ENCODE results near the gene PTPRN.

PTPRN gene

DNA sequence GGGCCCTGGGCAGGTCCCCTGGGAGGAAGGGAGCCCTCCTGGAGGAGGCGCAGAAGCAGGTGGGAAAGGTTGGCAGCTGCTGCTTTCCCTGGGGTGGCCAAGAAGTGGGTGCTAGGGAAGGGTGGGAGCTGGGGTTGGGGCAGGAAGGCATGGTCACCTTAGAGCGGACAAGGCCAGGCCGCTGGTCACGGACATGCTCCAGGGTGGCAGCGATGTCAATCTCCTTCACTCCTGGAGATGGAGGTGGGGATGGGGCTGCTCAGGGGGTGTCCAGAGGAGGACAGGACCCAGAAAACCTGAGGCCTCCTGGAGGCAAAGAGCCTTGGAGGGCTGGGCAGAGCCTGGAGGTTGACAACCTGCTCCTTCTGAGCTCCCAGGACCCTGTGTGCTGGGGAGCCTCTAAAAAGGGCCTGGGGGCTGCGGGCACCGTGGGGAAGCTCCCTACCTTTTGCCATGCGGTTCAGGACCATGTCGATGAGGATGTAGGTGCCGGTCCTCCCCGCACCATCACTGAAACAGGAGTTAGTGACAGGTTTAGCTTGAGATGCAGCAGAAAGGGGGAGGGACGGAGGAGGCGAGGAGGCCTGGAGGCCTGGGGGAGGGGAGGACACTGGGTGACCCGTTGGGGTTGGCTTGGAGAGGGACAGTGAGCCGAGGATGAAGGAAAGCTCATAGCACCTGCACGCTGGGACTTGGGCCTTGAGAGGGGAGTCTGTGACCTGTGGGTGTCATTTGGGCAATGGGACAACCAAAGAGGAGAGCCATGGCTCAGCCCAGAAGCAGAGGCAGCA lies 18.6 kb downstream of the PTPRN start:
- Histone ChIP-seq H3K27me3 (ENCODE audit: low read length) (no peaks in the 10 kb centered on the region), H3K9ac (ENCODE audit: low read length) (no peak overlapping the region), H3K36me3 (ENCODE audit: low read length) (no peaks in the 10 kb centered on the region), H3F3A (ENCODE audit: insufficient read depth) (no peaks in the 10 kb centered on the region), H2AFZ (ENCODE audit: low read depth, low read length, severe bottlenecking) (no peak overlapping the region), H3K4me2 (ENCODE audit: low read depth, low read length, poor library complexity, severe bottlenecking) (no peak overlapping the region), H3K9me2 (replicated peaks; ENCODE audit: insufficient read depth, low read length) (no peaks in the 10 kb centered on the region), H3K4me3 (ENCODE audit: insufficient read depth, low read length, poor library complexity, severe bottlenecking) (no peak overlapping the region), H4K20me1 (ENCODE audit: low read depth, low read length) (no peaks in the 10 kb centered on the region), H3K27ac (ENCODE audit: low read depth, low read length) (no peak overlapping the region), H3K9me3 (ENCODE audit: insufficient read depth, low read length) (no peaks in the 10 kb centered on the region), H3K79me2 (ENCODE audit: insufficient read depth, low read length) (no peaks in the 10 kb centered on the region)
- TF ChIP-seq EZH2phosphoT487 (conservative IDR thresholded peaks at IDR 0.05; ENCODE audit: low read length) = no peak
- TF ChIP-seq, protein P1, sequence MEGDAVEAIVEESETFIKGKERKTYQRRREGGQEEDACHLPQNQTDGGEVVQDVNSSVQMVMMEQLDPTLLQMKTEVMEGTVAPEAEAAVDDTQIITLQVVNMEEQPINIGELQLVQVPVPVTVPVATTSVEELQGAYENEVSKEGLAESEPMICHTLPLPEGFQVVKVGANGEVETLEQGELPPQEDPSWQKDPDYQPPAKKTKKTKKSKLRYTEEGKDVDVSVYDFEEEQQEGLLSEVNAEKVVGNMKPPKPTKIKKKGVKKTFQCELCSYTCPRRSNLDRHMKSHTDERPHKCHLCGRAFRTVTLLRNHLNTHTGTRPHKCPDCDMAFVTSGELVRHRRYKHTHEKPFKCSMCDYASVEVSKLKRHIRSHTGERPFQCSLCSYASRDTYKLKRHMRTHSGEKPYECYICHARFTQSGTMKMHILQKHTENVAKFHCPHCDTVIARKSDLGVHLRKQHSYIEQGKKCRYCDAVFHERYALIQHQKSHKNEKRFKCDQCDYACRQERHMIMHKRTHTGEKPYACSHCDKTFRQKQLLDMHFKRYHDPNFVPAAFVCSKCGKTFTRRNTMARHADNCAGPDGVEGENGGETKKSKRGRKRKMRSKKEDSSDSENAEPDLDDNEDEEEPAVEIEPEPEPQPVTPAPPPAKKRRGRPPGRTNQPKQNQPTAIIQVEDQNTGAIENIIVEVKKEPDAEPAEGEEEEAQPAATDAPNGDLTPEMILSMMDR (IDR thresholded peaks at IDR 0.05; ENCODE audit: insufficient read depth, low read length, poor library complexity, severe bottlenecking) = no peak

DNA sequence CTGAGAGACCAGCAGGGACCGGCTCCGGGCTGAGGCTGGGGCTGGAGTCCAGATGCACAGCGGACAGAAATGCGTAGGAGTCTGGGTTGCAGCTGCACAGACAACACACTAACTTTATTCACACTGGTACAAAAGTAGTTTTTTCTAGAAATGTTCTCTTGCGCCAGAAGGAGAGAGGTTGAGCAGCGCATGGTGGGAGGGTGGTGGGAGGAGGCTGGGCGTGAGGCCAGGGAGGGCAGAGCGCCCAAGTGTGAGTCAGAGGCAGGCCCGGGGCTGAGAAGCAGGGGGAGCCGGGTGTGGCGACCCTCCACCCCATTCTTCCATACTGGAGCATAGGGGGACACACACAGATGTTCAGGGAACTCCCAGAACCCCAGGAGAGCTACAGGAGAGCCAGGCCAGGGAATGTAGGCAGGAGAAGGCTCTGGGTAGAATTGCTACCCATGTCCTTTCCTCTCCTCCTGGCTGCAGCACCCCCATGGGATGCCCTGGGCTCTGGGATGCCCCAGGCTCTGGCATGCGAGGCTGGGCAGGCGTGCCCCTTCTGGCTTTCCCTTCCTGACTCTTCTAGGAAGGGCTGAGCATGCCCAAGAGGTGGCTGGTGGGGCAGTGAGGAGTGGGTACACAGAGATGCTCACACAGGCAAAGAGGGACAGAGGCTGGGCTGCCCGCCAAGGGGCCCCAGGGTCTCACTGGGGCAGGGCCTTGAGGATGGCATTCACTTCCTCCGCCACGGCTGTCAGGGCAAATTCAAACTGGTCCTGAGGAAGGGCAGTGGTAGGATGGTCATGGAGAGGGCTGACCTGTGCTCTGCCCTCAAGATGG lies 19.5 kb downstream of the PTPRN start:
- H2AFZ ChIP-seq (ENCODE audit: low read depth, low read length, severe bottlenecking) = no peak overlapping the region
- no peaks in the 10 kb centered on the region for H3F3A ChIP-seq (ENCODE audit: insufficient read depth)
- no peaks in the 10 kb centered on the region for H3K36me3 ChIP-seq (ENCODE audit: low read length)
- H3K4me2 ChIP-seq (ENCODE audit: low read depth, low read length, poor library complexity, severe bottlenecking) = no peak overlapping the region
- H4K20me1 ChIP-seq (ENCODE audit: low read depth, low read length) = no peaks in the 10 kb centered on the region
- no peak overlapping the region for H3K4me3 ChIP-seq (ENCODE audit: insufficient read depth, low read length, poor library complexity, severe bottlenecking)
- H3K9me3 ChIP-seq (ENCODE audit: insufficient read depth, low read length) = no peaks in the 10 kb centered on the region
- no peaks in the 10 kb centered on the region for H3K79me2 ChIP-seq (ENCODE audit: insufficient read depth, low read length)
- no peak overlapping the region for H3K9ac ChIP-seq (ENCODE audit: low read length)
- TF ChIP-seq, protein P1 (IDR thresholded peaks at IDR 0.05; ENCODE audit: insufficient read depth, low read length, poor library complexity, severe bottlenecking) = no peak
- TF ChIP-seq EZH2phosphoT487 (conservative IDR thresholded peaks at IDR 0.05; ENCODE audit: low read length) = no peak
- no peaks in the 10 kb centered on the region for H3K9me2 ChIP-seq (replicated peaks; ENCODE audit: insufficient read depth, low read length)
- no peaks in the 10 kb centered on the region for H3K27me3 ChIP-seq (ENCODE audit: low read length)
- H3K27ac ChIP-seq (ENCODE audit: low read depth, low read length) = no peak overlapping the region

DNA sequence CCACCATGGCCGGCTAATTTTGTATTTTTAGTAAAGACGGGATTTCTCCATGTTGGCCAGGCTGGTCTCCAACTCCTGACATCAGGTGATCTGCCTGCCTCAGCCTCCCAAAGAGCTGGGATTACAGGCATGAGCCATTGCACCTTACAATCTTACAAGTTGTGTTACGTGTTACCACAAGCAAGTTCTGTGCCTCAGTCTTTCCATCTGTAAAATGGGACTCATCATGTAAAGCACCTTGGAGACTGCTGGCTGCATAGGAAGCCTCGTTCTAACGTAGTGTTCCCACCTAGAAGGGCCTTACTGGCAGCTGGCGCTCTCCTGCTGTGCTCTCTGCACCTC lies 20.0 kb downstream of the PTPRN start:
- TF ChIP-seq, protein P1 (IDR thresholded peaks at IDR 0.05; ENCODE audit: insufficient read depth, low read length, poor library complexity, severe bottlenecking) = no peak
- no peak for TF ChIP-seq EZH2phosphoT487 (conservative IDR thresholded peaks at IDR 0.05; ENCODE audit: low read length)
- Histone ChIP-seq H3K9me3 (ENCODE audit: insufficient read depth, low read length) (no peaks in the 10 kb centered on the region), H3K27ac (ENCODE audit: low read depth, low read length) (no peak overlapping the region), H4K20me1 (ENCODE audit: low read depth, low read length) (no peaks in the 10 kb centered on the region), H3F3A (ENCODE audit: insufficient read depth) (no peaks in the 10 kb centered on the region), H2AFZ (ENCODE audit: low read depth, low read length, severe bottlenecking) (no peak overlapping the region), H3K9ac (ENCODE audit: low read length) (no peak overlapping the region), H3K4me3 (ENCODE audit: insufficient read depth, low read length, poor library complexity, severe bottlenecking) (no peak overlapping the region), H3K9me2 (replicated peaks; ENCODE audit: insufficient read depth, low read length) (no peaks in the 10 kb centered on the region), H3K36me3 (ENCODE audit: low read length) (no peaks in the 10 kb centered on the region), H3K4me2 (ENCODE audit: low read depth, low read length, poor library complexity, severe bottlenecking) (no peak overlapping the region), H3K27me3 (ENCODE audit: low read length) (no peaks in the 10 kb centered on the region), H3K79me2 (ENCODE audit: insufficient read depth, low read length) (no peaks in the 10 kb centered on the region)
